ENCODE data around the gene SNAPC3. TPM values are rescaled to one million over a fixed set of nuclear protein-coding genes. Genes with fewer than 3 reads are reported as not detected.
A peak's percentile ranks its signal among the peaks of the same experiment; 100 is the strongest.

Gene SNAPC3
- total and polyA plus RNA-seq, 8 donors, result 7.7 to 217 (median 21.3) TPM

- no peak overlapping the region for H3K4me3 ChIP-seq
- TF ChIP-seq POLR2A (IDR thresholded peaks at IDR 0.05), result no peak
- no peak for TF ChIP-seq EP300 (IDR thresholded peaks at IDR 0.05)
- TF ChIP-seq CTCF (IDR thresholded peaks at IDR 0.05), result no peak
- TF ChIP-seq POLR2AphosphoS5 (IDR thresholded peaks at IDR 0.05), result no peak
- DNase-seq, result no peak
- H3K27ac ChIP-seq, result peak overlapping the region in 1 of 5 donors; percentile 6
- H3K4me1 ChIP-seq, result peaks cover 0 to 17% (median 0%) of the 10 kb centered on the region in 4 donors
- intact Hi-C loops (cut with DNase I; ENCODE audit: low total_unique reads), result no loop called here
- 45 to 78% (median 50%) methylated on average over 5 of the region's 5 CpGs for WGBS, 5 donors
- H3K9me3 ChIP-seq, result no peaks in the 10 kb centered on the region
- no peaks in the 10 kb centered on the region for H3K36me3 ChIP-seq
- H3K27me3 ChIP-seq, result no peaks in the 10 kb centered on the region
Observed at GRCh38 chr9:15400281-15400941, 22.3 kb upstream of the SNAPC3 start.

GRCh38 chr9:15401266-15401665 is 21.4 kb upstream of the SNAPC3 start:
- Histone ChIP-seq H3K9me3 (no peaks in the 10 kb centered on the region), H3K4me3 (no peak overlapping the region), H3K36me3 (no peaks in the 10 kb centered on the region), H3K27ac (no peak overlapping the region), H3K4me1 (peaks cover 0 to 17% (median 0%) of the 10 kb centered on the region in 4 donors), H3K27me3 (no peaks in the 10 kb centered on the region)
- peak in 1 of 2 donors; percentile 35 for DNase-seq
- TF ChIP-seq POLR2A (IDR thresholded peaks at IDR 0.05) (no peak), EP300 (IDR thresholded peaks at IDR 0.05) (no peak), CTCF (IDR thresholded peaks at IDR 0.05) (no peak), POLR2AphosphoS5 (IDR thresholded peaks at IDR 0.05) (no peak)
- WGBS, 5 donors, result 40 to 59% (median 57%) methylated on average over 8 of the region's 8 CpGs
- intact Hi-C loops (cut with DNase I; ENCODE audit: low total_unique reads), result no loop called here

- no peaks in the 10 kb centered on the region for H3K27me3 ChIP-seq
- H3K9me3 ChIP-seq, result no peaks in the 10 kb centered on the region
- no peaks in the 10 kb centered on the region for H3K36me3 ChIP-seq
- no peak for TF ChIP-seq POLR2A (IDR thresholded peaks at IDR 0.05)
- TF ChIP-seq EP300 (IDR thresholded peaks at IDR 0.05), result no peak
- TF ChIP-seq CTCF (IDR thresholded peaks at IDR 0.05), result no peak
- TF ChIP-seq POLR2AphosphoS5 (IDR thresholded peaks at IDR 0.05), result no peak
- WGBS, 5 donors, result 77 to 84% (median 82%) methylated on average over 4 of the region's 4 CpGs
- no peak overlapping the region for H3K27ac ChIP-seq
- intact Hi-C loops (cut with DNase I; ENCODE audit: low total_unique reads), result no loop called here
- peaks cover 0 to 17% (median 0%) of the 10 kb centered on the region in 4 donors for H3K4me1 ChIP-seq
- DNase-seq, result no peak
- H3K4me3 ChIP-seq, result no peak overlapping the region
Observed at GRCh38 chr9:15403155-15403554, 19.5 kb upstream of the SNAPC3 start.

- no peak overlapping the region for H3K4me3 ChIP-seq
- no peaks in the 10 kb centered on the region for H3K9me3 ChIP-seq
- intact Hi-C loops (cut with DNase I; ENCODE audit: low total_unique reads), result no loop called here
- H3K36me3 ChIP-seq, result no peaks in the 10 kb centered on the region
- DNase-seq, result no peak
- H3K27me3 ChIP-seq, result no peaks in the 10 kb centered on the region
- H3K27ac ChIP-seq, result no peak overlapping the region
- H3K4me1 ChIP-seq, result peaks cover 0 to 17% (median 0%) of the 10 kb centered on the region in 4 donors
- WGBS, 5 donors, result 79 to 95% (median 87%) methylated on average over 1 of the region's 1 CpG
- TF ChIP-seq POLR2AphosphoS5 (IDR thresholded peaks at IDR 0.05), result no peak
- no peak for TF ChIP-seq CTCF (IDR thresholded peaks at IDR 0.05)
- TF ChIP-seq EP300 (IDR thresholded peaks at IDR 0.05), result no peak
- TF ChIP-seq POLR2A (IDR thresholded peaks at IDR 0.05), result no peak
Observed at GRCh38 chr9:15404171-15404570, 18.5 kb upstream of the SNAPC3 start.

Data from stomach (tissue), 9 donors.